ENCODE results near the gene PDZD2. TPM values are rescaled to one million over a fixed set of nuclear protein-coding genes. Genes with fewer than 3 reads are reported as not detected.

The PDZD2 gene
- polyA plus RNA-seq, 3 donors = 0.10 TPM; not detected in 2

GRCh38 chr5:32129074-32129598 is 490.2 kb downstream of the PDZD2 start:
- Histone ChIP-seq H4K20me1 (ENCODE audit: insufficient read depth, low read length) (peaks cover 100% of the 10 kb centered on the region), H3K4me2 (replicated peaks; ENCODE audit: extremely low read depth, low read length, poor library complexity, severe bottlenecking) (no peak overlapping the region), H3K9me3 (replicated peaks in 1 of 2; ENCODE audit: control insufficient read depth in 1 of 2, insufficient read depth in 1 of 2, low read length in 2 of 2) (no peaks in the 10 kb centered on the region), H3K27ac (ENCODE audit: low read depth in 1 of 2, low read length in 2 of 2) (no peak overlapping the region), H2AFZ (ENCODE audit: insufficient read depth, low read depth, low read length, poor library complexity, severe bottlenecking) (no peak overlapping the region), H3K27me3 (ENCODE audit: control insufficient read depth in 2 of 2, insufficient read depth in 2 of 2, low read length in 2 of 2) (no peaks in the 10 kb centered on the region), H3K4me3 (replicated peaks in 1 of 3; ENCODE audit: low read depth in 2 of 3, low read length in 3 of 3) (no peak overlapping the region), H3K36me3 (replicated peaks in 1 of 2; ENCODE audit: control insufficient read depth in 1 of 2, insufficient read depth in 2 of 2, low read length in 2 of 2) (peaks cover 54 to 86% of the 10 kb centered on the region in 2 donors), H3K9ac (ENCODE audit: insufficient read depth, low read length, poor library complexity, severe bottlenecking) (no peak overlapping the region), H3K4me1 (ENCODE audit: control insufficient read depth in 1 of 2, insufficient read depth in 2 of 2, low read length in 2 of 2) (no peaks in the 10 kb centered on the region), H3K79me2 (ENCODE audit: insufficient read depth, low read length) (peaks cover 98% of the 10 kb centered on the region)
- H3K27ac Mint-ChIP-seq = peak overlapping the region in 1 of 7 donors; percentile 7
- H3K9me3 Mint-ChIP-seq = no peaks in the 10 kb centered on the region
- H3K27me3 Mint-ChIP-seq (ENCODE audit: low read depth in 3 of 3) = peaks cover 0 to 1% (median 0%) of the 10 kb centered on the region in 3 donors
- TF ChIP-seq CTCF (IDR thresholded peaks at IDR 0.05) = no peak
- WGBS (ENCODE audit: insufficient coverage) = 96% methylated on average over 4 of the region's 7 CpGs
- peaks cover 14% of the 10 kb centered on the region for H3K4me1 Mint-ChIP-seq
- intact Hi-C loops (cut with micrococcal nuclease) = no loop called here
- DNase-seq = no peak
- H3K36me3 Mint-ChIP-seq = peaks cover 46 to 72% of the 10 kb centered on the region in 2 donors
- H3K4me3 Mint-ChIP-seq = no peak overlapping the region

GRCh38 chr5:32130865-32131264 is 491.9 kb downstream of the PDZD2 start:
- Histone ChIP-seq H3K79me2 (ENCODE audit: insufficient read depth, low read length) (peaks cover 98% of the 10 kb centered on the region), H4K20me1 (ENCODE audit: insufficient read depth, low read length) (peaks cover 100% of the 10 kb centered on the region), H3K9me3 (replicated peaks in 1 of 2; ENCODE audit: control insufficient read depth in 1 of 2, insufficient read depth in 1 of 2, low read length in 2 of 2) (no peaks in the 10 kb centered on the region), H3K4me3 (replicated peaks in 1 of 3; ENCODE audit: low read depth in 2 of 3, low read length in 3 of 3) (no peak overlapping the region), H3K4me2 (replicated peaks; ENCODE audit: extremely low read depth, low read length, poor library complexity, severe bottlenecking) (no peak overlapping the region), H2AFZ (ENCODE audit: insufficient read depth, low read depth, low read length, poor library complexity, severe bottlenecking) (no peak overlapping the region), H3K9ac (ENCODE audit: insufficient read depth, low read length, poor library complexity, severe bottlenecking) (no peak overlapping the region), H3K27ac (ENCODE audit: low read depth in 1 of 2, low read length in 2 of 2) (no peak overlapping the region), H3K4me1 (ENCODE audit: control insufficient read depth in 1 of 2, insufficient read depth in 2 of 2, low read length in 2 of 2) (no peaks in the 10 kb centered on the region), H3K36me3 (replicated peaks in 1 of 2; ENCODE audit: control insufficient read depth in 1 of 2, insufficient read depth in 2 of 2, low read length in 2 of 2) (peaks cover 61 to 88% of the 10 kb centered on the region in 2 donors), H3K27me3 (ENCODE audit: control insufficient read depth in 2 of 2, insufficient read depth in 2 of 2, low read length in 2 of 2) (no peaks in the 10 kb centered on the region)
- TF ChIP-seq CTCF (IDR thresholded peaks at IDR 0.05) = no peak
- peaks cover 53 to 76% of the 10 kb centered on the region in 2 donors for H3K36me3 Mint-ChIP-seq
- intact Hi-C loops (cut with micrococcal nuclease) = no loop called here
- no peak overlapping the region for H3K4me3 Mint-ChIP-seq
- no peaks in the 10 kb centered on the region for H3K9me3 Mint-ChIP-seq
- H3K27me3 Mint-ChIP-seq (ENCODE audit: low read depth in 3 of 3) = no peaks in the 10 kb centered on the region
- H3K27ac Mint-ChIP-seq = no peak overlapping the region
- peaks cover 6% of the 10 kb centered on the region for H3K4me1 Mint-ChIP-seq
- DNase-seq = no peak
- no CpG with 5 or more reads among the region's 3 CpGs for WGBS (ENCODE audit: insufficient coverage)

All from CD14-positive monocyte (primary cell).